ENCODE data around the gene PIK3C2A. TPM values are rescaled to one million over a fixed set of nuclear protein-coding genes. Genes with fewer than 3 reads are reported as not detected.

PIK3C2A gene
- total RNA-seq, 2 donors from 2014 or later, result 22.3 to 40.4 TPM

GRCh38 chr11:17161515-17161914 lies 46.3 kb downstream of the PIK3C2A start:
- no peaks in the 10 kb centered on the region for H3K27me3 Mint-ChIP-seq
- ATAC-seq (replicated peaks), result no peak
- H3K36me3 Mint-ChIP-seq (ENCODE audit: low read depth), result peaks cover 6% of the 10 kb centered on the region
- H3K9me3 Mint-ChIP-seq, result no peaks in the 10 kb centered on the region
- H3K4me3 Mint-ChIP-seq, result no peak overlapping the region
- H3K27ac Mint-ChIP-seq, result peak overlapping the region; percentile 6
- H3K4me1 Mint-ChIP-seq, result peaks cover 23% of the 10 kb centered on the region

- no peaks in the 10 kb centered on the region for H3K27me3 Mint-ChIP-seq
- H3K27ac Mint-ChIP-seq, result no peak overlapping the region
- peaks cover 24% of the 10 kb centered on the region for H3K4me1 Mint-ChIP-seq
- peaks cover 14% of the 10 kb centered on the region for H3K36me3 Mint-ChIP-seq (ENCODE audit: low read depth)
- H3K9me3 Mint-ChIP-seq, result no peaks in the 10 kb centered on the region
- ATAC-seq (replicated peaks), result no peak
- H3K4me3 Mint-ChIP-seq, result no peak overlapping the region
These were observed 48.3 kb downstream of the PIK3C2A start for GRCh38 chr11:17159441-17159840.

Other genes starting within 250 kb of the PIK3C2A start
- gene PLEKHA7, start 193.6 kb downstream of the PIK3C2A start, total RNA-seq, result 10 to 100 TPM in 1 of 2 donors, 1 to 10 TPM in 1; 2.7 to 35.2 TPM
- gene RPS13, start 130.3 kb downstream of the PIK3C2A start, total RNA-seq, result 1,000 to 10,000 TPM; 1,309 to 1,464 TPM
- 10 to 100 TPM; 28.3 to 39.0 TPM for gene NUCB2, start 68.8 kb upstream of the PIK3C2A start, total RNA-seq
- under 1 TPM; 0.73 to 0.95 TPM for gene NCR3LG1, start 143.8 kb upstream of the PIK3C2A start, total RNA-seq
- under 1 TPM in 1 of 2 donors, not detected in 1; 0.32 TPM for gene KCNJ11, start 180.7 kb upstream of the PIK3C2A start, total RNA-seq

Measured in activated T-helper 17 cell treated with anti-CD3 and anti-CD28 coated beads, Interleukin-2, amount 50 U/mL, for 72 hours (primary cell).